Adrenal gland (tissue), 5 donors: ENCODE results near the gene TRAPPC12.

ENCODE experiments used
- CTCF ChIP-seq, 6 experiments: fragments of 450-650 bp in 4 of 6; fragments of 200-600 bp in 2 of 6; sonication (generic) in 1 of 6; IDR thresholded peaks; 1 replicate in 5 of 6; 2 replicates in 1 of 6; pipeline versions ENCODE4 v1.5.1 to v1.8.0; 2016 to 2021; ENCODE audit warnings: antibody characterized with exemption in 6 of 6, mild to moderate bottlenecking in 2 of 6, moderate library complexity in 1 of 6
- POLR2A ChIP-seq, 2 donors: fragments of 450-650 bp; IDR thresholded peaks; one replicate each; pipeline ENCODE4 v1.6.1; 2017; ENCODE audit warnings: antibody characterized with exemption in 2 of 2, mild to moderate bottlenecking in 2 of 2, moderate library complexity in 1 of 2
- donor health status: DM: no; HTN: no; CAD: no.

DNA sequence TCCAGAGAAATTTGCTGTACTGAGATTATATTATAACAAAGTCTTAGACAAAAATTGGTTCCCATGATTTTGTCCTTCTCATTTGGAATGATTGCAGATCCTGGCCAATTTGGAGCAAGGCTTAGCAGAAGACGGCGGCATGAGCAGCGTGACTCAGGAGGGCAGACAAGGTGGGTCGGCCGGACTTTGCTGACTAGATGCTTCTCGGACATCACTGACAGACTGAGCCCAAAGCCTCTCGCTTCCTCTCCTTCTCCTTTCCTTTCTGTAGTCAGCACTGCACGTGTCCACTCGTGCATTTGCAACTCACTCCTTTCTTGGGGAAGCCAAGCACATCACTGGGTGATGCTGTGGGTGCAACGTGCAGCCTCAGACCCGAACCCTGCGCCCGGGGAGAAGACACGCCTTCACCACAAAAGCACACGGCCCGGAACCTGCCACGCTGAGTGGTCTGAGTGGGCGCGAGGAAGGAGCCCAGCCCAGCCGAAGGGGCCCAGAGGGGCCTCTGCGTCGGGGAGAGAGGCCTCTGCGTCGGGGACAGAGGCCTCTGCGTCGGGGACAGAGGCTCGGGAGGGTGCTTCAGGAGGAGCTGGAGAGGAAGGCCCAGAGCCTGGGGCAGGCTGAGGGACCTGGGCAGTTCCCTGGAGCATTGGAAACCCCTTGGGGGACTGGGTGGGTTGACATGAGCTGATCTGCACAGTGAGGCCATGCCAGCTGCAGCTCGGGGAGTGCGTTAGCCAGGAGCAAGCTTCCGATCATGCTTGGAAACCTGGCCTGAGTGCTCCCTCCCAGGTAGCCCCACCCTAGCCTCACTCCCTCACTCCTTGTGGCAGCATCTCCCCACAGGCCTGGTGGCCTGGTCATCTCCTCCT, 78.3 kb downstream of the TRAPPC12 start:
- TF ChIP-seq POLR2A (IDR thresholded peaks at IDR 0.05): no peak
- TF ChIP-seq CTCF (IDR thresholded peaks at IDR 0.05): no peak
